OCI-LY3 (cell line): ENCODE results near the gene SNCAIP.

ENCODE experiments used
- H2AFZ ChIP-seq: fragments of 200-600, 300-600 bp; shearing (Covaris generic); 2 replicates; pipeline ENCODE4 v1.6.0; 2014; ENCODE audit warnings: antibody characterized with exemption, low read depth, low read length
- H3K27ac ChIP-seq: fragments of 200-600, 300-600 bp; sonication (generic); 2 replicates; pipeline ENCODE4 v1.5.1; 2014; ENCODE audit warnings: mild to moderate bottlenecking, low read length, moderate library complexity, mixed read lengths
- H3K27me3 ChIP-seq: fragments of 200-600, 300-600 bp; sonication (generic); 2 replicates; pipeline ENCODE4 v1.6.1; 2014; ENCODE audit warnings: low read depth, low read length, mixed read lengths
- H3K36me3 ChIP-seq: fragments of 200-600, 300-600 bp; sonication (generic); replicated peaks from 2 replicates; pipeline ENCODE3; 2014; ENCODE audit warnings: low read depth, low read length, mixed read lengths
- H3K4me1 ChIP-seq: fragments of 300-600, 200-600 bp; sonication (generic); 2 replicates; pipeline ENCODE4 v1.6.1; 2014; ENCODE audit warnings: low read length, mixed read lengths
- H3K4me2 ChIP-seq: fragments of 200-600, 300-600 bp; sonication (generic); 2 replicates; pipeline ENCODE4 v1.6.1; 2014; ENCODE audit warnings: low read length, mixed read lengths
- H3K4me3 ChIP-seq: fragments of 300-600, 200-600 bp; sonication (generic); 2 replicates; pipeline ENCODE4 v1.5.1; 2014; ENCODE audit warnings: antibody characterized with exemption, mild to moderate bottlenecking, low read length, moderate library complexity
- H3K79me2 ChIP-seq: fragments of 300-600, 200-600 bp; shearing (Covaris generic); 2 replicates; pipeline ENCODE4 v1.6.1; 2014; ENCODE audit warnings: mild to moderate bottlenecking, low read length, mixed read lengths
- H3K9ac ChIP-seq: fragments of 300-600, 200-600 bp; shearing (Covaris generic); 2 replicates; pipeline ENCODE4 v1.6.0; 2014; ENCODE audit warnings: mild to moderate bottlenecking, low read length, moderate library complexity
- H3K9me3 ChIP-seq: fragments of 200-600, 300-600 bp; shearing (Covaris generic); 2 replicates; pipeline ENCODE4 v1.6.1; 2014; ENCODE audit warnings: low read length, mixed read lengths; ENCODE audit not compliant: insufficient read depth
- H4K20me1 ChIP-seq: fragments of 200-600, 300-600 bp; sonication (generic); 2 replicates; pipeline ENCODE4 v1.6.1; 2016; ENCODE audit warnings: low read length, mixed read lengths; ENCODE audit not compliant: insufficient read depth
- CTCF ChIP-seq: fragments of 200-600, 300-600 bp; sonication (generic); IDR thresholded peaks from 2 replicates; pipeline ENCODE4 v1.5.1; 2014; ENCODE audit warnings: antibody characterized with exemption, low read length, low read depth
- EZH2phosphoT487 ChIP-seq: fragments of 200-600 bp; shearing (Covaris generic); IDR thresholded peaks from 2 replicates; pipeline ENCODE4 v1.6.1; 2018; ENCODE audit warnings: antibody characterized with exemption, mixed run types, low read depth

Gene SNCAIP

GRCh38 chr5:122369253-122369815 lies 57.3 kb downstream of the SNCAIP start:
- Histone ChIP-seq H4K20me1 (peaks cover 3% of the 10 kb centered on the region; the same call in 1 of the 2 replicates), H3K9me3 (no peaks in the 10 kb centered on the region), H3K4me1 (peaks cover 15% of the 10 kb centered on the region), H3K27me3 (no peaks in the 10 kb centered on the region), H3K79me2 (no peaks in the 10 kb centered on the region), H3K4me2 (no peak overlapping the region), H3K4me3 (no peak overlapping the region), H3K9ac (no peak overlapping the region), H3K27ac (no peak overlapping the region), H3K36me3 (no peaks in the 10 kb centered on the region), H2AFZ (no peak overlapping the region)
- TF ChIP-seq EZH2phosphoT487 (no peak), CTCF (no peak)

GRCh38 chr5:122371511-122372151 lies 59.6 kb downstream of the SNCAIP start:
- TF ChIP-seq CTCF (no peak), EZH2phosphoT487 (no peak)
- Histone ChIP-seq H3K36me3 (no peaks in the 10 kb centered on the region), H3K9me3 (no peaks in the 10 kb centered on the region), H3K4me2 (no peak overlapping the region), H3K9ac (no peak overlapping the region), H3K4me1 (peaks cover 3% of the 10 kb centered on the region), H3K79me2 (no peaks in the 10 kb centered on the region), H3K27me3 (no peaks in the 10 kb centered on the region), H3K4me3 (no peak overlapping the region), H3K27ac (no peak overlapping the region), H2AFZ (no peak overlapping the region), H4K20me1 (no peaks in the 10 kb centered on the region)

- H3K36me3 ChIP-seq = no peaks in the 10 kb centered on the region
- H3K4me3 ChIP-seq = no peak overlapping the region
- no peaks in the 10 kb centered on the region for H3K79me2 ChIP-seq
- H3K9ac ChIP-seq = no peak overlapping the region
- no peak overlapping the region for H3K4me2 ChIP-seq
- no peak for TF ChIP-seq EZH2phosphoT487
- TF ChIP-seq CTCF = no peak
- H2AFZ ChIP-seq = no peak overlapping the region
- no peaks in the 10 kb centered on the region for H4K20me1 ChIP-seq
- H3K4me1 ChIP-seq = no peaks in the 10 kb centered on the region
- H3K27ac ChIP-seq = no peak overlapping the region
- H3K9me3 ChIP-seq = no peaks in the 10 kb centered on the region
- no peaks in the 10 kb centered on the region for H3K27me3 ChIP-seq
These were observed 62.1 kb downstream of the SNCAIP start for GRCh38 chr5:122374110-122374509.

- Histone ChIP-seq H3K4me3 (no peak overlapping the region), H3K79me2 (no peaks in the 10 kb centered on the region), H3K9ac (no peak overlapping the region), H4K20me1 (no peaks in the 10 kb centered on the region), H2AFZ (no peak overlapping the region), H3K4me1 (no peaks in the 10 kb centered on the region), H3K9me3 (no peaks in the 10 kb centered on the region), H3K27ac (no peak overlapping the region), H3K36me3 (no peaks in the 10 kb centered on the region), H3K4me2 (no peak overlapping the region), H3K27me3 (no peaks in the 10 kb centered on the region)
- TF ChIP-seq CTCF = no peak
- TF ChIP-seq EZH2phosphoT487 = no peak
These were observed 63.8 kb downstream of the SNCAIP start for GRCh38 chr5:122375801-122376200.
